KOPT-K1 (cell line): ENCODE data around the gene MRPS22.
"Not testable (repeated sequence)": the region's sequence is repeated elsewhere in the genome, so short reads cannot be mapped to it uniquely, and the experiment has no call there.

Experiments
- H3K27ac ChIP-seq: fragments of 200-600 bp; sonication (generic); 2 replicates; pipeline ENCODE4 v1.5.1; 2016; ENCODE audit warnings: antibody characterized with exemption, mild to moderate bottlenecking, low read depth, low read length; ENCODE audit not compliant: poor library complexity, severe bottlenecking
- H3K36me3 ChIP-seq: fragments of 200-600 bp; sonication (generic); 2 replicates; pipeline ENCODE4 v1.5.1; 2017; ENCODE audit warnings: antibody characterized with exemption, mild to moderate bottlenecking, low read length, moderate library complexity; ENCODE audit not compliant: insufficient read depth
- H3K9me3 ChIP-seq: fragments of 200-600 bp; sonication (generic); 2 replicates; pipeline ENCODE4 v1.5.1; 2017; ENCODE audit warnings: antibody characterized with exemption, low read length, mild to moderate bottlenecking; ENCODE audit not compliant: insufficient read depth, poor library complexity, severe bottlenecking

MRPS22 gene

GRCh38 chr3:139388077-139388476 lies 44.3 kb downstream of the MRPS22 start:
- Histone ChIP-seq H3K36me3 (peaks cover 14% of the 10 kb centered on the region; the same call in 1 of the 2 replicates), H3K27ac (no peak overlapping the region), H3K9me3 (no peaks in the 10 kb centered on the region)

- peak overlapping the region; percentile 80 for H3K27ac ChIP-seq
Observed at GRCh38 chr3:139388821-139389551, 45.2 kb downstream of the MRPS22 start.

DNA sequence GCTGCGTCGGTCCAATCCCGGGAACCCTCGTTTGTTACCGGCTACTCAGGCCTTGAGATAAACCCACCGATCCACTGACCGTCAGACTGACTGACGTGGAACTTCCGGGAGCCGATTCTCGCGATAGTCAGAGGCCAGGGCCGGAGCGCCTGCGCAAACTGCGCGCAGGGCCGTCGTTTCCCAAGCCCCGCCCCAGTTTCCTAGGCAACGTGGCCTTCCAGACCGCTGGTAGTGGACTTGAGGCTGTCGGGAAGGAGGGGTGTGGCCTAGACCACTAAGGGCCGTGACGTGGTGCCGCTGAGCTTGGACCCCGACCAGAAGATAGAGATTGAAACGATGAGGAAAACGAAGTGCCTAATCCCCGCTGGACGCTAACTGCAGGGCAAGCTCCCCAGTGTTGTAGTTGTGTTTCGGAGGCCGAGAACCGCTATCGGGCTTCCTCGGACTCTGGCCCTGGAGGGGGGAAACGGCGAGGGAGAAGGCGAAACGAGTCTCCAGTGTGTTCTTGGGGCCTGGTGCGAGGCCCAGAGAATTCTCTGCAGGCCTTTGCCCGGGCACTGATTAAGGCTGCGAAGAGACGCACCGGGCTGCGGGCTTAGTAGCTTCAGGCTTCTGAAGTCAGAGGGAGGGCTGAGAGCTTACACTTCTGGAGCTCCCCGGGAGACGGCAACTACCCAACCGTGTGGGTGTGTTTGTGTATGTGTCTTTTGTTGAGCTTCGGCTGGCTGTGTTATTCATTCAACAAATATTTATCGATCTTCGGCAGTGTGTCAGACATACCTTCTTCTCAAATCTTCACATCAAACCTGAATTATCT lies 45.9 kb downstream of the MRPS22 start, which contains the start of gene COPB2:
COPB2 (minus strand) TSS at position 96 of the 817 bp plus-strand sequence. CDS start 97 bp downstream, outside the sequence.
- Histone ChIP-seq H3K36me3 (peaks cover 1% of the 10 kb centered on the region; the same call in 1 of the 2 replicates), H3K27ac (peak within 1 kb of the TSS; percentile 80), H3K9me3 (no peaks in the 10 kb centered on the region)

More at GRCh38 chr3:139388821-139389551, 45.2 kb downstream of the MRPS22 start:
- peaks cover 9% of the 10 kb centered on the region; the same call in 1 of the 2 replicates for H3K36me3 ChIP-seq
- no peaks in the 10 kb centered on the region for H3K9me3 ChIP-seq

DNA sequence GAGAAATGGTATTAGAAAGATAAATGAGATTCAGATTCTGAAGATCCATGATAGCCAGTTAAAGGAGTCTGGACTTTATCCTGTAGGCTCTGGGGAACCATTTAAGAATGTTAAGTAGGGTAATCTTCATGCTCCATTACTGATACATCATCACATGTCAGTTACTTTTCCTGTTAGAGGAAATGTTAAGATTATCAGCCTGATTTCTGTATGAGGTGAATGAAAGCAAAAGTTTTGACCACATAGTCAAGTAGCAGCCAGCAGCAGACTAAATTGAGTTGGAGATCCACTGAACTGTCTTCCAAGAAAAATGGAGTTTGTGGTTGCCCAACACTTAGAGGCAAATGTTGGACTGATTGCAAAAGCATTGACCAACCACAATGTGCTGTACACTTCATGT lies 50.3 kb downstream of the MRPS22 start:
- H3K27ac ChIP-seq = no peak overlapping the region
- no peaks in the 10 kb centered on the region for H3K9me3 ChIP-seq
- no peaks in the 10 kb centered on the region for H3K36me3 ChIP-seq

GRCh38 chr3:139396707-139397106 lies 52.9 kb downstream of the MRPS22 start:
- no peaks in the 10 kb centered on the region for H3K36me3 ChIP-seq
- no peak overlapping the region for H3K27ac ChIP-seq
- H3K9me3 ChIP-seq = peaks cover 6% of the 10 kb centered on the region

DNA sequence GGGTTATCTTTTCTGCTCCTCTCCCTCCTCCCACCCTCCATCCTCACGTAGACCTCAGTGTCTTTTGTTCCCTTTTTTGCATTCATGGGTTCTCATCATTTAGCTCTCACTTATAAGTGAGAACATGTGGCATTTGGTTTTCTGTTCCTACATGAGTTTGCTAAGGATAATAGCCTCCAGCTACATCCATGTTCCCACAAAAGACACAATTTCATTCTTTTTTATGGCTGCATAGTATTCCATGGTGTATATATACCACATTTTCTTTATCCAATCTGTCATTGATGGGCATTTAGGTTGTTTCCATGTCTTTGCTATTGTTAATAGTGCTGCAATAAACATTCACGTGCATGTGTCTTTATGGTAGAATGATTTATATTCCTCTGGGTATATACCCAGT lies 57.3 kb downstream of the MRPS22 start:
- not testable (repeated sequence) for H3K27ac ChIP-seq, H3K36me3 ChIP-seq, H3K9me3 ChIP-seq
